ENCODE results near the gene CIDEC. TPM values are rescaled to one million over a fixed set of nuclear protein-coding genes. Genes with fewer than 3 reads are reported as not detected.

The CIDEC gene
- total RNA-seq, 4 donors from 2014 or later = 0.78 to 2.4 (median 1.0) TPM

DNA sequence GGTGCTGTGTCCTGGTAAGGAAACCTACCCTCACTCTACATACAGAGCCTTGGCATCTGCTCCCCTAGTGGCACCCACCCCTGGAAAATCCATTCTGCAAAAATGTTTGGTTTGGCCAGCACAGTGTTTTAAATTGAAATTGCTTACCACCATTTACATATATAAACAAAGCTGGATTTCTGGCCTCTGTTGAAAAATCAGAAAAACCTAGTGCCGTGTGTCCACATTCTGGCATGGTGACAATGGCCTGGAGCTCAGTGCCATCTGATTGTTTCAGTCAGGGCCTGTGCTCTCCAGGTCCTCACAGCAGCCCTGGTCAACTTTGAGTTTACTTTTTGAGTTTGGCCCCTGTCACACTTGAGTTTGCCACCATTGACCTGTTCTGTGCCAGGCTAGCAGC is 34.0 kb upstream of the CIDEC start:
- DNase-seq (ENCODE audit: extremely low spot score) = no peak
- Histone ChIP-seq H3K4me3 (no peak overlapping the region), H3K4me1 (peaks cover 33 to 54% (median 50%) of the 10 kb centered on the region in 4 donors), H3K36me3 (no peaks in the 10 kb centered on the region), H3K9me3 (no peaks in the 10 kb centered on the region), H3K27ac (replicated peaks in 1 of 4) (peak overlapping the region; percentile 88 to 96 (median 94)), H3K27me3 (no peaks in the 10 kb centered on the region)
- 80% methylated on average over 1 of the region's 1 CpG for WGBS
- intact Hi-C loops (cut with DNase I) = loop anchor here (2.0 kb wide), 1 partner anchor 51 kb away; no protein-coding TSS in a partner anchor
- TF ChIP-seq POLR2A (IDR thresholded peaks at IDR 0.05; ENCODE audit: low read depth) = no peak
- TF ChIP-seq POLR2AphosphoS5 (IDR thresholded peaks at IDR 0.05) = no peak
- TF ChIP-seq, protein P1, sequence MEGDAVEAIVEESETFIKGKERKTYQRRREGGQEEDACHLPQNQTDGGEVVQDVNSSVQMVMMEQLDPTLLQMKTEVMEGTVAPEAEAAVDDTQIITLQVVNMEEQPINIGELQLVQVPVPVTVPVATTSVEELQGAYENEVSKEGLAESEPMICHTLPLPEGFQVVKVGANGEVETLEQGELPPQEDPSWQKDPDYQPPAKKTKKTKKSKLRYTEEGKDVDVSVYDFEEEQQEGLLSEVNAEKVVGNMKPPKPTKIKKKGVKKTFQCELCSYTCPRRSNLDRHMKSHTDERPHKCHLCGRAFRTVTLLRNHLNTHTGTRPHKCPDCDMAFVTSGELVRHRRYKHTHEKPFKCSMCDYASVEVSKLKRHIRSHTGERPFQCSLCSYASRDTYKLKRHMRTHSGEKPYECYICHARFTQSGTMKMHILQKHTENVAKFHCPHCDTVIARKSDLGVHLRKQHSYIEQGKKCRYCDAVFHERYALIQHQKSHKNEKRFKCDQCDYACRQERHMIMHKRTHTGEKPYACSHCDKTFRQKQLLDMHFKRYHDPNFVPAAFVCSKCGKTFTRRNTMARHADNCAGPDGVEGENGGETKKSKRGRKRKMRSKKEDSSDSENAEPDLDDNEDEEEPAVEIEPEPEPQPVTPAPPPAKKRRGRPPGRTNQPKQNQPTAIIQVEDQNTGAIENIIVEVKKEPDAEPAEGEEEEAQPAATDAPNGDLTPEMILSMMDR (IDR thresholded peaks at IDR 0.05) = no peak
- no peak for TF ChIP-seq EP300 (IDR thresholded peaks at IDR 0.05)

DNA sequence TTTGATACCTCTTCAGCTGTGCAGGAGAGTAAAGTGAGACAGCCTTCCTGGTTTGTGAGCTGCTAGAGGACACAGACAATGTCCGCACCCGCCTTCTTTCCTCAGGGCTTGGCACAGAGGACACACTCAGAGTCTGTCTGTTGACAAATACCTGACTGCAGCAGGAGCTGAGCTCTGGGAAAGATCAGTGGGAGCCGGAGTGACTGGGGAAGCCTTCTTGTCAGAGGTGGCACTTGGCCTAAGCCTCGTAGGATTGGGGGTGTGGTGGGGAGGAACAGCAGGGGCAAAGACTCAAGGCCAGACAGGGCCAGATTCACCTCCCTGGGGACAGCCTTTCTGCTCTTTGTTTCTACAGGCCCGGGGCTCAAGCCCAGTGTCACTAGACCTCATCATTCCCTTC is 33.5 kb upstream of the CIDEC start:
- TF ChIP-seq POLR2A (IDR thresholded peaks at IDR 0.05; ENCODE audit: low read depth) (no peak), EP300 (IDR thresholded peaks at IDR 0.05) (no peak), POLR2AphosphoS5 (IDR thresholded peaks at IDR 0.05) (no peak)
- TF ChIP-seq, protein P1 (IDR thresholded peaks at IDR 0.05) = no peak
- H3K27me3 ChIP-seq = no peaks in the 10 kb centered on the region
- H3K4me1 ChIP-seq = peaks cover 33 to 50% (median 49%) of the 10 kb centered on the region in 4 donors
- 69% methylated on average over 5 of the region's 5 CpGs for WGBS
- no peaks in the 10 kb centered on the region for H3K36me3 ChIP-seq
- H3K27ac ChIP-seq (replicated peaks in 1 of 4) = peak overlapping the region; percentile 88 to 96 (median 94)
- intact Hi-C loops (cut with DNase I) = no loop called here
- H3K4me3 ChIP-seq = no peak overlapping the region
- H3K9me3 ChIP-seq = no peaks in the 10 kb centered on the region
- no peak for DNase-seq (ENCODE audit: extremely low spot score)

DNA sequence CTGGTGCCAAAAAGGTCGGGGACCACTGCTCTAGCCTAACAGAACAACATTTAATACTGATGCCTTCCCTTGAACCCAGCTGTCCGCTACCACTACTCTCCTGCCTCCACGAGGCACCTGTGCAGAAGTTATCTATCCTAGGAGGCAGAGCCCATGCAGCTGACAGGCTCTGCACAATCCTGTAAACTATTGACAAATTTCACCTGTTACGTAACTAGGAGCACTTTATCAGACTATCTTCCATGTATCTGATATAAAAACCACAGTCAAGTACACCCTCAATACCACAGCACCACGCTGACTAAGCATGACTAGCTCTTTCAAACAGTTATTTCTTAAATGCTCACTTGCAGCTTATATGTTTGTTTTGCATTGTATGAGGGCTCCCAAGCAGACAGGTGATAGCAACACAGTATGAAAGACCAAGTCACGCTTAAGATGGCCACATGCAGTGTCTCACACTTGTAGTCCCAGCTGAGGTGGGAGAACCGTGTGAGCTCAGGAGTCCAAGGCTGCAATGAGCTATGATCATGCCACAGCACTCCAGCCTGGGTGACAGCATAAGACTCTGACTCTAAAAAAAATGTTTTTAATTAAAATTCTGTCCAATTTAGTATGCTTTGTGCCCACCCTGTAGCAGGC is 32.4 kb upstream of the CIDEC start:
- DNase-seq (ENCODE audit: extremely low spot score) = no peak
- H3K9me3 ChIP-seq = no peaks in the 10 kb centered on the region
- 83% methylated on average over 7 of the region's 7 CpGs for WGBS
- no peak overlapping the region for H3K4me3 ChIP-seq
- intact Hi-C loops (cut with DNase I) = no loop called here
- H3K36me3 ChIP-seq = no peaks in the 10 kb centered on the region
- peaks cover 22 to 38% (median 37%) of the 10 kb centered on the region in 4 donors for H3K4me1 ChIP-seq
- no peaks in the 10 kb centered on the region for H3K27me3 ChIP-seq
- H3K27ac ChIP-seq (replicated peaks in 1 of 4) = no peak overlapping the region
- TF ChIP-seq, protein P1 (IDR thresholded peaks at IDR 0.05) = no peak
- no peak for TF ChIP-seq EP300 (IDR thresholded peaks at IDR 0.05)
- TF ChIP-seq POLR2A (IDR thresholded peaks at IDR 0.05; ENCODE audit: low read depth) = no peak
- TF ChIP-seq POLR2AphosphoS5 (IDR thresholded peaks at IDR 0.05) = no peak

DNA sequence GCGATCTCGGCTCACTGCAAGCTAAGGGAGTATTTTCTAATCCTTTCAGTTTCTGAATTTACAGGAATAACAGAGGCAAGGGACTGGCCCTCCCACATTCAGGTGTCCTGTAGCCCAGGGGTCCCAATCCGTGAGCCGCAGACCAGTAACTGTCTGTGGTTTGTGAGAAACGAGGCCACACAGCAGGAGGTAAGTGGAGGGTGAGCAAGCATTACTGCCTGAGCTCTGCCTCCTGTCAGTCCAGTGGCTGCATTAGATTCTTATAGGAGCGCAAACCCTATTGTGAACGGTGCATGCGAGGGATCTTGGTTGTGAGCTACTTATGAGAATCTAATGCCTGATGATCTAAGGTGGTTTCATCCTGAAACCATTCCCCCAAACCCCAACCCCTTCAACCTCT is 31.8 kb upstream of the CIDEC start:
- intact Hi-C loops (cut with DNase I) = no loop called here
- H3K27ac ChIP-seq (replicated peaks in 1 of 4) = no peak overlapping the region
- no peak overlapping the region for H3K4me3 ChIP-seq
- no peaks in the 10 kb centered on the region for H3K9me3 ChIP-seq
- H3K4me1 ChIP-seq = peaks cover 20 to 34% (median 33%) of the 10 kb centered on the region in 4 donors
- WGBS = 69% methylated on average over 8 of the region's 8 CpGs
- H3K27me3 ChIP-seq = no peaks in the 10 kb centered on the region
- no peaks in the 10 kb centered on the region for H3K36me3 ChIP-seq
- DNase-seq (ENCODE audit: extremely low spot score) = no peak
- TF ChIP-seq POLR2A (IDR thresholded peaks at IDR 0.05; ENCODE audit: low read depth) (no peak), POLR2AphosphoS5 (IDR thresholded peaks at IDR 0.05) (no peak), EP300 (IDR thresholded peaks at IDR 0.05) (no peak)
- TF ChIP-seq, protein P1 (IDR thresholded peaks at IDR 0.05) = no peak

Measured in esophagus muscularis mucosa (tissue), 4 donors.